GM21619 (cell line): ENCODE measurements around the gene ATP9A.
"Not testable (repeated sequence)": the region's sequence is repeated elsewhere in the genome, so short reads cannot be mapped to it uniquely, and the experiment has no call there.

ENCODE experiments used
- ATAC-seq: cut with Tn5 transposase; IDR thresholded peaks from one replicate; pipeline ENCODE4 v1.9.1; 2021; ENCODE audit not compliant: unreplicated experiment

The ATP9A gene

GRCh38 chr20:51727872-51728271 is 40.3 kb downstream of the ATP9A start:
- ATAC-seq = no peak

DNA sequence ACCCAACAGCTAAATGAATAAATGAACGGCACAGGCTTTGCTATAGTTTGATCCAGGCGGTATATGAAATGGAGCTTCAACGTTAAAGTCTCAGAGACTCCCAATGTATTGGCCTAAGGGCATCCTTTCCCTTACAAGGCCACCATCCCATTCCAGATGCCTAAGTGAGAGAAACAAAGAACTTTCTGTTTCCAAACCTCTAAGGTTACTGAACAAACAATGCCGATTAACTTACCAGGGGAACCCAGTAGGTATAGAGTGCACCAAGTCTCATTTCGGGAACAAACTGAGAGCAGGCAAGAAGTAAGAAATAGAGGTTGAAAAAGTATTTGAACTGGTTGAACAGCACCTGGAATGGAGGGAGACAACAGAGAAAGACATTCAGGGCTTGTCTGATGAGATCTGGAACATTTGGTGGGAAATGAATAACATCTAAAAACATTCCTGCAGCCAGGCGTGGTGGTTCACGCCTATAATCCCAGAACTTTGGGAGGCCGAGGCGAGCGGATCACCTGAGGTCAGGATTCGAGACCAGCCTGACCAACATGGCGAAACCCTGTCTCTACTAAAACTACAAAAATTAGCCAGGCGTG is 42.5 kb downstream of the ATP9A start:
- no peak for ATAC-seq

DNA sequence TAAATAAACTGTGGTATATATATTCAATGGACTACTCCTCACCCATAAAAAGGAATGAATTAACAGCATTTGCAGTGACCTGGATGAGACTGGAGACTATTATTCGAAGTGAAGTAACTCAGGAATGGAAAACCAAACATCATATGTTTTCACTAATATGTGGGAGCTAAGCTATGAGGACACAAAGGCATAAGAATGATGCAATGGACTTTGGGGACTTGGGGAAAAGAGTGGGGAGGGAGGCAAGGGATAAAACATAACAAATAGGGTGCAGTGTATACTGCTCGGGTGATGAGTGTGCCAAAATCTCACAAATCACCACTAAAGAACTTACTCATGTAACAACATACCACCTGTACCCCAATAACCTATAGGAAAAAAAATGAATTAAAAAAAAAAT is 45.2 kb downstream of the ATP9A start:
- not testable (repeated sequence) for ATAC-seq

- ATAC-seq = not testable (repeated sequence)
Measured at GRCh38 chr20:51722246-51722645, 45.9 kb downstream of the ATP9A start.

- ATAC-seq = no peak
Measured at GRCh38 chr20:51720854-51721253, 47.3 kb downstream of the ATP9A start.

GRCh38 chr20:51720384-51720783 is 47.8 kb downstream of the ATP9A start:
- no peak for ATAC-seq

DNA sequence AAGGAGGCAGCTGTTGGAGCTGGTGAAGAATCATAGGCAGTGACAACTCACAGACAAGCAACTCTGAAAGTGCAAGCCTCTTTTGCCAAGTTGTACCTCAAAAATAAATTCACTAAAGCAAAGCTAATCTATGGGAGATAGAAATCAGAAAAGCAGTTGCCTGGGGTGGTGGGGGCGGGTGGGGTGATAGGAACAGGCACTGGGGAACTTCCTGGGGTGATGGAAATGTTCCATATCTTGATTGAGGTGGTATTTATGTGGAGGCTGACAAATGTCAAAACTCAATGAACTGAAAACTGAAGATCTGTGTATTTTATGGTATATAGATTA is 52.4 kb downstream of the ATP9A start:
- no peak for ATAC-seq

DNA sequence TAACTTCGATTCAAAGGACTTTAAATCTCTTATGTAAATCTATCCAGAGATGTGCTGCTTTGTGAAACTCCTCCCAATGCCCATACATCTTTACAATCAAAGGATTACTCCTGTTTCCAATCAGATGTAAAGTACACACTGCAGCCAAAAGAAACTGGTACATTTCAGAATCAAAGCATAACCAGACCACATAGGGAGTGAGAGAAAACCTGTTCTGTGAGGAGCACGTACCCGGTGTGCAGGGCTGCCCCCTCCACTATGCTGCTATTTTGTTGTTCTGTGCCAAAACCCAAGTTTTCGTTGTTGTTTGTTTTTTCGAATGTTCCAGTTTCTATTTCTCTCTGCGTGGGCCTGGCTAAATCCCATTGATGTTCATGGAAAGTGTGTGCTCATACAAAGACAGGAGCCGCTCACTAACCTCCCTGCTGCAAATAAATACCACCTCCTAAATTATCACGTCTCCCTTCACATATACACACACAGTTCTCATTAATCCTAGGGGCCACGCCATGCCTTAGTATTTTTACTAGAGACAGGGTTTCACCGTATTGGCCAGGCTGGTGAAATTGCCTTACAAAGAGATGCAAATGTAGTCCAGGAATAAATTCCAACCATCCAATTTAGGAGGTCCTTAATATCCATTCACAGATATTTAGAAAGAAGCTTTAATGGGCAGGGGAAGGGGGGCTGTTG is 52.9 kb downstream of the ATP9A start:
- ATAC-seq = no peak

DNA sequence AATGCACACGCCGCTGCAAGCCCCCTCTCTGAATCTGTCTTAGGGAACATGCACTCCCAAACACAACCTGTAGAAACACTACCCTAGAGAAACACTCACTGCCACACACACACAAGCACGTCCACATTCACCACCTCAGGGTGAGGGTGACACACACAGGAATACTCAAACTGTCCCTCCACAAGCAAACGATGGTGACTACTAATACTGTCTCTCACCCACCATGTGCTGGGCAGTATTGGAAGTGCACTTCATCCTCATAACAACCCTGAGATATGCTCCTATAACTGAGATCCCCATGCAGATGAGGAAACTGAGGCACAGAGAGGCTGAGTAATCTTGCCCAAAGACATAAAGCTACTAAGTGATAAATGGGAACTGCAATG is 55.0 kb downstream of the ATP9A start:
- no peak for ATAC-seq

GRCh38 chr20:51712501-51713212 is 55.5 kb downstream of the ATP9A start:
- no peak for ATAC-seq

GRCh38 chr20:51711426-51711825 is 56.8 kb downstream of the ATP9A start:
- ATAC-seq = no peak

GRCh38 chr20:51710361-51710894 is 57.8 kb downstream of the ATP9A start:
- no peak for ATAC-seq

GRCh38 chr20:51705400-51705799 is 62.8 kb downstream of the ATP9A start:
- no peak for ATAC-seq

DNA sequence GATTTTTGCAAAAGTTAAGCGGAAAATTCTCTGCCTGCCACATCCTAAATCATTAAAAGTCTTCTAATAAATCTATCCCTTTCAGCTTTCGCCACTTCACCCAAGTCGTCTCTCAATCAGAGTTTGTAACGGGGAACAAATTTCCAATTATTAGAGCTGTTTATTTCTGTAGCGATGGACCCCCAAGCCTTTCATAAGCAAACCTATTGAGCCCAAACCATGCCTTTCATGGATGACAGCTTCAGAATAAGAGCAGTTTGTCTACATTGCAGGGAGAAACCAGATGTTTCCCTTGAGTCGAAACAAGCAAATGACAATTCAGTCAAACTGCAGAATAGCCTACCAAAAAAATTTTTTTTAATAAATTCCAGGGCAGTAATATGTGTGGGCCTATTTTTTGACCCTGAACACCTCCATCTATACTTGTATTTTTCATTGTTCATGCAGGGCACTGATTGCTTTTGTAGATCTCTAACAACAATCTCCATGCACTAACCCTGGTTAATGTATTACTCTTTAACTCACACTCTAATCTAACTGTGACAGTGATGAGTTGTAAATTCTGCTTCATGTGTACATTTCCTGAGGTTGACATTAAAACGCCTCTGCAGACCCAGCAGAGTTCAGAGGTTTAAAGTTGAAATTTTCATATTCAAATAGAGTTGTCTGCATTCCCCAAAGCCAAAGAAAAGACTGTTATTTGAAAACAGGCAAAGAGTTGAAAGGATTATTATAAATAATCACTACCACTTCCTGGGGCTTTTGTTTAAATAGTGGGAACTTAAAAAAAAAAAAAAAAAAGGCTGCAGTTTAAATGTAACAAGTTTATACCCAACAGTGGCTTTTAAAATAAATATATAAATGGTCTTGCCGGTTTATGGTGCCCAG is 64.5 kb downstream of the ATP9A start:
- ATAC-seq = no peak

DNA sequence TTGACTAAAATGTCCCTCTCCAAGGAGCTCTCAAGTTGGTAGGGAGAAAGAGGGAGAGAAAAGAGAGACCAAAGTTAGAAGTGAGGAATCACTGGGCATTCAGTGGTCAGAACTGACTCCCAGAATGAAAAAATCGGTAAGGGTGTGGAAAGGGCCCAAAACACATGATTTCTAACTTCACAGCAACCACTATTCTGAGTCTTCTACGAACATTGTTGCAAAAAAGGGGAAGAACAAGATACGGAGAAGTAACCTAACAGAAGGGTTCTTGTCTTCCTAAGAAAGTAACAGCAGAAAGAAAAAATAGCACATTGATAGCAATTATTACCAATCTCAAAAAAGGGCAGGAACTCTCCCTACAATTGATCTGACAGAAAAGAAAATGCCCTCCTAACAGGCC is 65.6 kb downstream of the ATP9A start:
- ATAC-seq = no peak

DNA sequence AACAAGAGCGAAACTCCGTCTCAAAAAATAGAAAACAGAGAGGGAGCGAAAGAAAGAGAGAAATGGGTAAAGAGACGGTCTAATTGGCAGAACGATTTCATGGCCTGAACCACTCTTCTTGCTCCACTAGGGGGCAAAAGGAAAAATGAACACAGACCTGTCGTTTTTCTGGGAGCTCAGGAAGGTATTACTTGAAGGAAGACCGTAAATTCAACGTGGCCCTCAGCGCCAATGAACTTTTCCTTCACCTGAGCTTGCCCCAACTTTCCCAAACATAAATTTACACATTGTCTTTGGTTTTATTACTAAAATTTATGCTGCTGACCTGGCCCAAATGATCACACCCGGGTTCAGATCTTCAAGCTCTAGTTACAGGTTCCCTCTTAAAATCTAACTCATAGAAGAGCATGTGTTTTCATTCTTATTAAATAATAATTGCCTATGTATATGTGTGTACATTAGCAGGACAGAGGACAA is 67.3 kb downstream of the ATP9A start:
- no peak for ATAC-seq

GRCh38 chr20:51698252-51698651 is 69.9 kb downstream of the ATP9A start:
- ATAC-seq = no peak

GRCh38 chr20:51697096-51697826 is 70.9 kb downstream of the ATP9A start:
- no peak for ATAC-seq

DNA sequence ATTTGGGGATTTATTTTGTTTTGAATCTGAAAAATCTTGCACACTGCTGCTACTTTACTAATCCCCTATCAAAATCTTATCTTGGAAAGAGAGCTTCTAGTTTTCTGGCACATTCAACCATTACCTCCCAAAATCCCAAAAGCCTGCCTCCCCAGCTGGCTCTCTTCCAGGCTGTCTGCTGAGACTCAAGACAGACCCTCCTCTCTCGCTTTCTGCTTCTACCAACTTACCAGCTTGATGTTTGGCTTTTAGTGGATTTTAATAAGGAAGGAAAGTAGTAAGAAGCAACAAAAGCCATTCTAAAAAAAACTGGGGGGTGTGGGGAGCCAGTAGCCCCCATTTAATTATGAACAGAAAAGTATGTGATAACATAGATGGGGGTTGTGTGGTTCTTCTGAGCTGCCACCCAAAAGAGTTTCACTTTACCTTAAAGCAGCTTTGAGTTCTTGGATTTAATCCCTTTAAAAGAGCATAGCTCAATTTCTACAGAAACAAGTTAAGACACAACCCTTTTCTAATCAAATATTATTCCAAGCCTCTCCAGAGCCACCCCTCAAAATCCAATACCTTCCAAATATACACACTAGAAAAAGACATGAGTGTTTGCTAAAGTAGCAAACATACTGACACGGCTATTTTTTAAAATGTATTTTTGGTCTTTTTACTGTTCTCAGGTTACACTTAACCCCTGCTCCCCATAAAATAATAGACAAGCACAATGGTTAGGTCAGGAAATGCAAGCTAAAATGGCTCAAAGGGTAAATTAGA is 71.7 kb downstream of the ATP9A start:
- no peak for ATAC-seq
